GM10248 (cell line): ENCODE data around the gene NCBP2.

Experiments
- CTCF ChIA-PET: fragments of 300-600 bp; sonication (Branson Sonifier 250); formaldehyde crosslinking; extraction: SDS; loops from one replicate; lab custom pipeline; 2021; ENCODE audit warnings: antibody characterized with exemption; lab: Yijun Ruan, JAX
- POLR2A ChIA-PET: fragments of 350-650 bp; sonication (Branson Sonifier 250); formaldehyde crosslinking; extraction: SDS; loops from one replicate; lab custom pipeline; 2020; ENCODE audit warnings: antibody characterized with exemption; lab: Yijun Ruan, JAX
- DNase-seq: peaks from one replicate; pipeline ENCODE4 v3.0.0; 2012; ENCODE audit errors: extremely low spot score
- CTCF ChIP-seq: IDR thresholded peaks from 2 replicates; pipeline ENCODE4 v1.5.1; 2012; ENCODE audit warnings: mild to moderate bottlenecking, low read depth; ENCODE audit errors: extremely low read depth, missing control alignments, control extremely low read depth

NCBP2 gene

GRCh38 chr3:196916221-196916620 is 26.1 kb downstream of the NCBP2 start:
- ChIA-PET CTCF (no interaction called here), POLR2A (no interaction called here)
- no peak for TF ChIP-seq CTCF
- DNase-seq, result no peak

- no peak for TF ChIP-seq CTCF
- DNase-seq, result no peak
- CTCF ChIA-PET, result no interaction called here
These were observed 27.0 kb downstream of the NCBP2 start for GRCh38 chr3:196915375-196915774.

GRCh38 chr3:196914866-196915265 is 27.5 kb downstream of the NCBP2 start:
- POLR2A ChIA-PET, result no interaction called here
- TF ChIP-seq CTCF, result no peak
- no peak for DNase-seq
- CTCF ChIA-PET, result no interaction called here

More at GRCh38 chr3:196915375-196915774, 27.0 kb downstream of the NCBP2 start:
- POLR2A ChIA-PET, result no interaction called here

- no peak for TF ChIP-seq CTCF
- DNase-seq, result no peak
- CTCF ChIA-PET, result interaction anchor here (1.0 kb wide), 1 partner anchor 11 kb away, joined by 3 read pairs; no protein-coding TSS in a partner anchor
- POLR2A ChIA-PET, result no interaction called here
These were observed 38.6 kb downstream of the NCBP2 start for GRCh38 chr3:196903740-196904139.

GRCh38 chr3:196902296-196902695 is 40.0 kb downstream of the NCBP2 start:
- no peak for TF ChIP-seq CTCF
- POLR2A ChIA-PET, result no interaction called here
- CTCF ChIA-PET, result interaction anchor here (1.0 to 1.3 kb wide), 2 partner anchors 14 to 39 kb away, joined by 3 to 4 read pairs; no protein-coding TSS in a partner anchor
- no peak for DNase-seq

- DNase-seq, result no peak
- POLR2A ChIA-PET, result no interaction called here
- CTCF ChIA-PET, result interaction anchor here (1.3 kb wide), 1 partner anchor 40 kb away, joined by 3 read pairs; no protein-coding TSS in a partner anchor
- TF ChIP-seq CTCF, result no peak
These were observed 40.6 kb downstream of the NCBP2 start for GRCh38 chr3:196901768-196902167.
